HFFc6 (cell line): ENCODE data around the gene HYOU1. TPM values are rescaled to one million over a fixed set of nuclear protein-coding genes. Genes with fewer than 3 reads are reported as not detected.
"Not testable (repeated sequence)": the region's sequence is repeated elsewhere in the genome, so short reads cannot be mapped to it uniquely, and the experiment has no call there.

Source experiments
- DNase-seq: peaks from one replicate; pipeline ENCODE4 v3.0.0-alpha.2; 2018
- H3K27ac Mint-ChIP-seq: 2 replicates; pipeline ENCODE4 v1.8.0; 2020; ENCODE audit warnings: mild to moderate bottlenecking, mixed read lengths
- H3K27me3 Mint-ChIP-seq: 2 replicates; pipeline ENCODE4 v1.8.0; 2021; ENCODE audit warnings: mild to moderate bottlenecking, moderate library complexity, mixed read lengths; ENCODE audit not compliant: insufficient read depth
- H3K36me3 Mint-ChIP-seq: 2 replicates; pipeline ENCODE4 v1.8.0; 2021; ENCODE audit warnings: low read depth, mixed read lengths
- H3K4me1 Mint-ChIP-seq: 2 replicates; pipeline ENCODE4 v1.8.0; 2020; ENCODE audit warnings: low read depth, mixed read lengths
- H3K4me3 Mint-ChIP-seq: 2 replicates; pipeline ENCODE4 v1.8.0; 2020; ENCODE audit warnings: mild to moderate bottlenecking, moderate library complexity, mixed read lengths
- H3K9me3 Mint-ChIP-seq: 2 replicates; pipeline ENCODE4 v1.8.0; 2020; ENCODE audit warnings: mild to moderate bottlenecking, mixed read lengths
- CTCF ChIP-seq: fragments of 200-600 bp; sonication (generic); IDR thresholded peaks from 2 replicates; pipeline ENCODE4 v1.5.0; 2021; ENCODE audit warnings: antibody characterized with exemption, mild to moderate bottlenecking
- total RNA-seq, 6 experiments: library from RNA; stranded (reverse); fragmentation: NEBNext Ultra II Directional; extraction: Animal tissue kit (Norgen Biotek cat#: 25700); gene quantifications; 2 replicates in 1 of 6; 3 replicates in 5 of 6; pipeline ENCODE4 v1.2.3, GENCODE V29; 2021

HYOU1 gene
- total RNA-seq, 6 experiments from 2014 or later: 141 to 180 (median 163) TPM

DNA sequence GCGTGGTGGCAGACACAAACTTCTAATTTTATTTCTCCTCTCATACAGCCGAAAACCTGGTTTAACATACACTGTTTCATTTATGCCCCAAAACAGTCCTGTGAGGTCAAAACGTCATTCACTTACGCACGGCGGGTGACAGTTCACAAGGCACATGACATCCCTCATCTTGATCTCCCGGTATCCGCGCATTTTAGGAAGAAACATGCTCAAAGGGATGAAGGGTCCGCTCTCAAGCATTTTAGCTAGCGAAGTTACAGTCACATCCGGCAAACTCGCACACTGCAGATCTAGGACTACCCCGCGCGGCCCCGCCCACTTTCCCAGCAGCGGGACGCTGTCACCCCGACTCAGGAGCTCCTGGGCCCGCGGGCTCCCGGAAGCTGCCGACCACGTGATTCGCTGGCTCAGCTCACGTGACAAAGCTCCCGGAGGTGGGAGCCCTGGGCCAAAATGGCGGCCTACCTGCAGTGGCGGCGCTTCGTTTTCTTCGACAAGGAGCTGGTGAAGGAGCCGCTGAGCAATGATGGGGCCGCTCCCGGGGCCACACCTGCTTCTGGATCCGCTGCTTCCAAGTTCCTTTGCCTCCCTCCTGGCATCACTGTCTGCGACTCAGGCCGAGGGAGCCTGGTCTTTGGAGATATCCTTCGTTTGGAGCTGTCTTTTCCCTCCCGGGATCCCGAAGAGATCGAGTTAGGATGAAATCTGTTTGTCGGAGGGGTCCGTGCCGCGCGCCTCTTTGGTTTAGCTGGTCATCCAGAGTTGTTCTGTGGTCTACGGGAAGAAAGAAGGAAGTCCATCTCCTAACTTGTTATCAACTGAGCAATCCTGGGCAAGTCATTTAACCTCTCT, 10.6 kb upstream of the HYOU1 start, which contains the start of gene VPS11:
VPS11 (plus strand) TSS at position 448 of the 852 bp plus-strand sequence; CDS start at position 454, 6 bp downstream.
- peaks cover 9% of the 10 kb centered on the region; the same call in 1 of the 2 replicates for H3K36me3 Mint-ChIP-seq
- peaks cover 35% of the 10 kb centered on the region for H3K4me1 Mint-ChIP-seq
- DNase-seq: peak; percentile 94
- H3K27ac Mint-ChIP-seq: peak within 1 kb of the TSS; percentile 95
- no peak for TF ChIP-seq CTCF
- H3K4me3 Mint-ChIP-seq: peak within 1 kb of the TSS; percentile 93
- no peaks in the 10 kb centered on the region for H3K9me3 Mint-ChIP-seq
- H3K27me3 Mint-ChIP-seq: peaks cover 1% of the 10 kb centered on the region; the same call in 1 of the 2 replicates

GRCh38 chr11:119065369-119065768, 8.4 kb upstream of the HYOU1 start:
- DNase-seq: peak; percentile 38
- H3K36me3 Mint-ChIP-seq: peaks cover 9% of the 10 kb centered on the region; the same call in 1 of the 2 replicates
- no peak overlapping the region for H3K4me3 Mint-ChIP-seq
- H3K4me1 Mint-ChIP-seq: peaks cover 40% of the 10 kb centered on the region
- no peaks in the 10 kb centered on the region for H3K9me3 Mint-ChIP-seq
- peaks cover 1% of the 10 kb centered on the region; the same call in 1 of the 2 replicates for H3K27me3 Mint-ChIP-seq
- no peak overlapping the region; the same call in 1 of the 2 replicates for H3K27ac Mint-ChIP-seq
- TF ChIP-seq CTCF: peak; percentile 71

GRCh38 chr11:119062779-119063178, 5.8 kb upstream of the HYOU1 start:
- Mint-ChIP-seq H3K4me3 (no peak overlapping the region), H3K27me3 (no peaks in the 10 kb centered on the region), H3K4me1 (peaks cover 43% of the 10 kb centered on the region), H3K36me3 (peaks cover 1% of the 10 kb centered on the region; the same call in 1 of the 2 replicates), H3K9me3 (no peaks in the 10 kb centered on the region), H3K27ac (peak overlapping the region; percentile 83)
- TF ChIP-seq CTCF: no peak
- DNase-seq: peak; percentile 58

- TF ChIP-seq CTCF: no peak
- Mint-ChIP-seq H3K27ac (no peak overlapping the region; the same call in 1 of the 2 replicates), H3K4me3 (no peak overlapping the region), H3K27me3 (no peaks in the 10 kb centered on the region; the same call in 1 of the 2 replicates), H3K36me3 (no peaks in the 10 kb centered on the region; the same call in 1 of the 2 replicates), H3K9me3 (no peaks in the 10 kb centered on the region), H3K4me1 (peaks cover 35% of the 10 kb centered on the region)
- no peak for DNase-seq
Measured at GRCh38 chr11:119061256-119061655, 4.3 kb upstream of the HYOU1 start.

GRCh38 chr11:119059128-119059527, 2.1 kb upstream of the HYOU1 start:
- H3K9me3 Mint-ChIP-seq, H3K27ac Mint-ChIP-seq, DNase-seq, H3K27me3 Mint-ChIP-seq, H3K4me3 Mint-ChIP-seq: not testable (repeated sequence)
- peaks cover 11% of the 10 kb centered on the region for H3K36me3 Mint-ChIP-seq
- H3K4me1 Mint-ChIP-seq: peaks cover 39% of the 10 kb centered on the region

- Mint-ChIP-seq H3K4me1 (peaks cover 29% of the 10 kb centered on the region), H3K27me3 (peaks cover 1% of the 10 kb centered on the region; the same call in 1 of the 2 replicates), H3K9me3 (no peaks in the 10 kb centered on the region), H3K4me3 (peak overlapping the region; percentile 91), H3K27ac (peak overlapping the region; percentile 92), H3K36me3 (peaks cover 31% of the 10 kb centered on the region)
- DNase-seq: no peak
- no peak for TF ChIP-seq CTCF
Measured at GRCh38 chr11:119056421-119056999, 495 bp downstream of the HYOU1 start.
